Measurements from ENCODE around the gene ZNF544. TPM values are rescaled to one million over a fixed set of nuclear protein-coding genes. Genes with fewer than 3 reads are reported as not detected.

The ZNF544 gene
- total and polyA plus RNA-seq, 7 experiments from 2014 or later: 19.7 to 60.7 (median 30.8) TPM

DNA sequence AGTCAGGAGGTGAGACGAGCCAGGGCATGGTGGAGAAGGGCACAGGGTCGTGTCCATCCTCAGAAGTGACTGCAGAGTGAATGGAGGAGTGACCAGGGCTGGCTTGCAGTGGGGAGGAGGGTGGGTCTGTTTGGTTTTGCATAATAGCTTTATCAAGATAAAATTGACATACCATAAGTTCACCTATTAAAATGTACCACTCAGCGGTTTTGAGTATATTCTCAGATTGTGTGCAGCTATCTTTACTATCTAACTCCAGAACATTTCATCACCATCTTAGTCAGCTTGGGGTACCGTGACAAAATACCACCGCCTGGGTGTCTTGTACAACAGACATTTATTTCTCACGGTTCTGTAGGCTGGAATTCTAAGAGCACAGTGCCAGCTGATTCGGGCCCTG lies 63.2 kb downstream of the ZNF544 start:
- no peaks in the 10 kb centered on the region for H3K27me3 Mint-ChIP-seq
- peaks cover 41 to 92% (median 79%) of the 10 kb centered on the region in 5 donors for H3K36me3 Mint-ChIP-seq
- H3K36me3 ChIP-seq (ENCODE audit: control insufficient read depth in 2 of 3, insufficient read depth in 3 of 3, low read length in 3 of 3): peaks cover 21 to 88% (median 28%) of the 10 kb centered on the region in 3 experiments
- peaks cover 0 to 7% (median 0%) of the 10 kb centered on the region in 7 donors for H3K4me1 Mint-ChIP-seq
- ChIA-PET CTCF (no interaction called here), POLR2A (no interaction called here)
- no peak for DNase-seq
- H3K9me3 Mint-ChIP-seq: peaks cover 3 to 70% (median 36%) of the 10 kb centered on the region in 11 donors
- H3K27me3 ChIP-seq (ENCODE audit: control insufficient read depth in 2 of 2, insufficient read depth in 2 of 2, low read length in 2 of 2): no peaks in the 10 kb centered on the region
- H3K4me3 Mint-ChIP-seq: no peak overlapping the region
- H3K4me3 ChIP-seq (ENCODE audit: low read length): no peak overlapping the region
- H3K27ac ChIP-seq (ENCODE audit: low read depth, low read length): no peak overlapping the region
- no peak for ATAC-seq
- peaks cover 0 to 39% (median 6%) of the 10 kb centered on the region in 3 experiments for H3K9me3 ChIP-seq (ENCODE audit: control insufficient read depth in 2 of 3, low read length in 3 of 3)
- no peak overlapping the region for H3K27ac Mint-ChIP-seq
- intact Hi-C loops (cut with micrococcal nuclease): no loop called here
- H3K4me1 ChIP-seq (ENCODE audit: control insufficient read depth in 2 of 2, insufficient read depth in 2 of 2, low read length in 2 of 2): no peaks in the 10 kb centered on the region

DNA sequence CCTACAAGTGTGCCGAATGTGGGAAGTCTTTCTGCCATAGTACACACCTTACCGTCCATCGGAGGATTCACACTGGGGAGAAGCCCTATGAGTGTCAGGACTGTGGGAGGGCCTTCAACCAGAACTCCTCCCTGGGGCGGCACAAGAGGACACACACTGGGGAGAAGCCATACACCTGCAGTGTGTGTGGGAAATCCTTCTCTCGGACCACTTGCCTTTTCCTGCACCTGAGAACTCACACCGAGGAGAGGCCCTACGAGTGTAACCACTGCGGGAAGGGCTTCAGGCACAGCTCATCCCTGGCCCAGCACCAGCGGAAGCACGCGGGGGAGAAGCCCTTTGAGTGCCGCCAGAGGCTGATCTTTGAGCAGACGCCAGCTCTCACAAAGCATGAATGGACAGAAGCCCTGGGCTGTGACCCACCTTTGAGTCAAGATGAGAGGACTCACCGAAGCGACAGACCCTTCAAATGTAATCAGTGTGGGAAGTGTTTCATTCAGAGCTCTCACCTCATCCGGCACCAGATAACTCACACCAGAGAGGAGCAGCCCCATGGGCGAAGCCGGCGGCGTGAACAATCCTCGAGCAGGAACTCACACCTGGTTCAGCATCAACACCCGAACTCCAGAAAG lies 66.1 kb downstream of the ZNF544 start:
- Mint-ChIP-seq H3K36me3 (peaks cover 36 to 82% (median 73%) of the 10 kb centered on the region in 5 donors), H3K9me3 (peaks cover 0 to 79% (median 42%) of the 10 kb centered on the region in 11 donors), H3K27me3 (no peaks in the 10 kb centered on the region), H3K27ac (no peak overlapping the region), H3K4me3 (no peak overlapping the region), H3K4me1 (peaks cover 0 to 7% (median 0%) of the 10 kb centered on the region in 7 donors)
- DNase-seq (no peak), ATAC-seq (no peak)
- ChIA-PET CTCF (no interaction called here), POLR2A (no interaction called here)
- no peak overlapping the region for H3K27ac ChIP-seq (ENCODE audit: low read depth, low read length)
- no peaks in the 10 kb centered on the region for H3K27me3 ChIP-seq (ENCODE audit: control insufficient read depth in 2 of 2, insufficient read depth in 2 of 2, low read length in 2 of 2)
- intact Hi-C loops (cut with micrococcal nuclease): no loop called here
- H3K4me3 ChIP-seq (ENCODE audit: low read length): no peak overlapping the region
- peaks cover 10 to 71% (median 14%) of the 10 kb centered on the region in 3 experiments for H3K36me3 ChIP-seq (ENCODE audit: control insufficient read depth in 2 of 3, insufficient read depth in 3 of 3, low read length in 3 of 3)
- H3K4me1 ChIP-seq (ENCODE audit: control insufficient read depth in 2 of 2, insufficient read depth in 2 of 2, low read length in 2 of 2): no peaks in the 10 kb centered on the region
- peaks cover 0 to 43% (median 6%) of the 10 kb centered on the region in 3 experiments for H3K9me3 ChIP-seq (ENCODE audit: control insufficient read depth in 2 of 3, low read length in 3 of 3)

DNA sequence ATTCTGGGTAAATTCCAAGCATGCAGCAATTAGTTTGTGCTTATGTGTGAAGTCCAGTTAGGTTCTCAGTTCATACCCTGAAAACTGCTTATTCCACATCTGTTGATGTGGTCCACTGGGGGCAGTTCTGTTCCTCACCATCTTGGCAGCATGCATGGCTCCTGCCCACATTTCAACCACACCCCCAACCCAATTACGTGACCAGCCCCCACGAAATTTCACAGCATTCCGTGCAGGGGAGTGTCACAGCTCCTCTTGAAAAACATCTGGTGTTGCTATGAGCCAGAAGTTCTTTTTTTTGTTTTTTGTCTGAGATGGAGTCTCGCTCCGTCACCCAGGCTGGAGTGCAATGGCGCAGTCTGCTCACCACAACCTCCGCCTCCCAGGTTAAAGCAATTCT lies 67.4 kb downstream of the ZNF544 start:
- peaks cover 0 to 42% (median 6%) of the 10 kb centered on the region in 3 experiments for H3K9me3 ChIP-seq (ENCODE audit: control insufficient read depth in 2 of 3, low read length in 3 of 3)
- H3K27me3 Mint-ChIP-seq: no peaks in the 10 kb centered on the region
- no peaks in the 10 kb centered on the region for H3K27me3 ChIP-seq (ENCODE audit: control insufficient read depth in 2 of 2, insufficient read depth in 2 of 2, low read length in 2 of 2)
- POLR2A ChIA-PET: no interaction called here
- H3K4me1 Mint-ChIP-seq: peaks cover 0 to 11% (median 0%) of the 10 kb centered on the region in 7 donors
- intact Hi-C loops (cut with micrococcal nuclease): no loop called here
- no peak for DNase-seq
- no peak for ATAC-seq
- peaks cover 0 to 81% (median 41%) of the 10 kb centered on the region in 11 donors for H3K9me3 Mint-ChIP-seq
- no peak overlapping the region for H3K4me3 ChIP-seq (ENCODE audit: low read length)
- no peak overlapping the region for H3K4me3 Mint-ChIP-seq
- peaks cover 35 to 88% (median 78%) of the 10 kb centered on the region in 5 donors for H3K36me3 Mint-ChIP-seq
- no peak overlapping the region for H3K27ac ChIP-seq (ENCODE audit: low read depth, low read length)
- peaks cover 10 to 76% (median 17%) of the 10 kb centered on the region in 3 experiments for H3K36me3 ChIP-seq (ENCODE audit: control insufficient read depth in 2 of 3, insufficient read depth in 3 of 3, low read length in 3 of 3)
- H3K27ac Mint-ChIP-seq: no peak overlapping the region
- CTCF ChIA-PET: no interaction called here
- no peaks in the 10 kb centered on the region for H3K4me1 ChIP-seq (ENCODE audit: control insufficient read depth in 2 of 2, insufficient read depth in 2 of 2, low read length in 2 of 2)

DNA sequence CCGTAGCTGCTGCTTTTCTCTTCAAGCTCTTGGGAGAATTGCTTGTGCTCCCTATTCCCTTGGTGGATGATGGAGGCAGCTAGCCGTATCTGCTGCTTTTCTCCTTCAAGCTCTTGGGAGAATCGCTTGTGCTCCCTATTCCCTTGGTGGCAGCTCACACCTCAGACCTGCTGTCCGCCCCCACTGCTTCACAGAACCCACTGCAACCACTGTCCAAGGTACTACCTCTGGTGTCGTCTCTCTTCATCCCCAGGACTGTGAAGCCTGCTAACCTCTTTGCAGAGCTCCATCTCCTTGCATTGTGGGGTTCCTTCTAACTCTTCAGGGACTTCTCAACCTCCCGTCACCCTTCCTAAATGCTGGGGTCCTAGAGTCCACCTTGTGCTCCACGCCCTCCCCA lies 71.9 kb downstream of the ZNF544 start:
- Mint-ChIP-seq H3K36me3 (peaks cover 3 to 75% (median 54%) of the 10 kb centered on the region in 5 donors), H3K27me3 (no peaks in the 10 kb centered on the region), H3K4me1 (peaks cover 11 to 18% (median 17%) of the 10 kb centered on the region in 7 donors), H3K27ac (peak overlapping the region in 1 of 9 donors; percentile 17), H3K4me3 (no peak overlapping the region), H3K9me3 (peaks cover 0 to 37% (median 8%) of the 10 kb centered on the region in 11 donors)
- peaks cover 0 to 34% (median 4%) of the 10 kb centered on the region in 3 experiments for H3K36me3 ChIP-seq (ENCODE audit: control insufficient read depth in 2 of 3, insufficient read depth in 3 of 3, low read length in 3 of 3)
- ChIA-PET CTCF (no interaction called here), POLR2A (interaction anchor here (0.5 to 1.4 kb wide), 4 partner anchors 13 to 62 kb away, joined by 3 to 4 read pairs (median 3); partner anchors contain the start of genes ZNF497, ZNF8 and ZSCAN22)
- DNase-seq (no peak), ATAC-seq (no peak)
- intact Hi-C loops (cut with micrococcal nuclease): no loop called here
- no peak overlapping the region for H3K4me3 ChIP-seq (ENCODE audit: low read length)
- no peaks in the 10 kb centered on the region for H3K27me3 ChIP-seq (ENCODE audit: control insufficient read depth in 2 of 2, insufficient read depth in 2 of 2, low read length in 2 of 2)
- no peak overlapping the region for H3K27ac ChIP-seq (ENCODE audit: low read depth, low read length)
- peaks cover 0 to 4% (median 0%) of the 10 kb centered on the region in 3 experiments for H3K9me3 ChIP-seq (ENCODE audit: control insufficient read depth in 2 of 3, low read length in 3 of 3)
- peaks cover 0 to 7% of the 10 kb centered on the region in 2 donors for H3K4me1 ChIP-seq (ENCODE audit: control insufficient read depth in 2 of 2, insufficient read depth in 2 of 2, low read length in 2 of 2)

DNA sequence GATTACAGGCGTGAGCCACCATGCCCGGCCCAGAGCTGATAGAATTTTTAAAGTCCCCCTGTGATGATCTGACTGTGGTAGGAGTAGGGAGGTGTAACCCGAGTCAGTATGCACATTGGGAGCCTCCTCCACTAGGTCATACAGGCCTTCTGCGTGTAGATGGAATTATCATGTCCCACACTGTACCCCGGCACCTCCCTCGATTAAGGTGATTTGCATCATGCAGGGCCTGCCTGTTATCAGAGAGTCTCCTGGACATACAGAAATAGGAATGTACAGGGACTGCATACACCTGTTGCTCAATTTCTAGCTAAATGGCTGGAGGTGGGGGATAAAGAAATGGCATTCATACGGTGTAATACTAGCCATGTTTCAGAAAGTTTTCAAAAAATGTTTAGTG lies 75.5 kb downstream of the ZNF544 start:
- Mint-ChIP-seq H3K36me3 (peaks cover 7 to 82% (median 59%) of the 10 kb centered on the region in 5 donors), H3K4me1 (peaks cover 30 to 53% (median 49%) of the 10 kb centered on the region in 7 donors), H3K4me3 (peak overlapping the region; percentile 94 to 100 (median 98)), H3K27ac (peak overlapping the region; percentile 98 to 100 (median 99)), H3K27me3 (no peaks in the 10 kb centered on the region), H3K9me3 (peaks cover 0 to 23% (median 6%) of the 10 kb centered on the region in 11 donors)
- intact Hi-C loops (cut with micrococcal nuclease): loop anchor here in 1 of 2 donors (2.0 kb wide), 1 partner anchor 163 kb away; the partner anchor contains the start of gene ZNF324
- Histone ChIP-seq H3K36me3 (ENCODE audit: control insufficient read depth in 2 of 3, insufficient read depth in 3 of 3, low read length in 3 of 3) (peaks cover 0 to 42% (median 4%) of the 10 kb centered on the region in 3 experiments), H3K9me3 (ENCODE audit: control insufficient read depth in 2 of 3, low read length in 3 of 3) (no peaks in the 10 kb centered on the region), H3K27ac (ENCODE audit: low read depth, low read length) (peak overlapping the region; percentile 91), H3K4me3 (ENCODE audit: low read length) (peak overlapping the region; percentile 69), H3K4me1 (ENCODE audit: control insufficient read depth in 2 of 2, insufficient read depth in 2 of 2, low read length in 2 of 2) (peaks cover 14 to 20% of the 10 kb centered on the region in 2 donors), H3K27me3 (ENCODE audit: control insufficient read depth in 2 of 2, insufficient read depth in 2 of 2, low read length in 2 of 2) (no peaks in the 10 kb centered on the region)
- ATAC-seq (no peak), DNase-seq (no peak)
- ChIA-PET CTCF (no interaction called here), POLR2A (interaction anchor here (0.5 to 4.0 kb wide), 10 partner anchors 18 to 597 kb away, joined by 3 to 21 read pairs (median 4); partner anchors contain the start of genes TRIM28, ZNF497, ZNF584 and ZNF8)

DNA sequence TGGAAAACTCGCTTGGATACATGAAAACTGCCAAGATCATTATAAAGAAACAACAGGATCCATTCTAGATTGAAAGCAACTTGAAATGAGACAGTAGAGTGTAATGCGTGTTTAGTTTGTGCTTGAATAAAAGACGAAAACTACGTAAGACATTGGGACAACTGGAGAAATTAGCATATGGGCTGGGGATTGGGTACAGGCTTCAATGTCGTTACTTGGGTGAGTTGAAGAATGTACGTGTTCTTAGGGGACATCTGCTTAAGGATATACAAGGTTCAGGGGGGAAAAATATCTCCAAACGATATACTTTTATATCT lies 76.0 kb downstream of the ZNF544 start:
- Histone ChIP-seq H3K36me3 (ENCODE audit: control insufficient read depth in 2 of 3, insufficient read depth in 3 of 3, low read length in 3 of 3) (peaks cover 0 to 44% (median 4%) of the 10 kb centered on the region in 3 experiments), H3K4me3 (ENCODE audit: low read length) (peak overlapping the region; percentile 69), H3K9me3 (ENCODE audit: control insufficient read depth in 2 of 3, low read length in 3 of 3) (no peaks in the 10 kb centered on the region), H3K27ac (ENCODE audit: low read depth, low read length) (peak overlapping the region; percentile 91), H3K27me3 (ENCODE audit: control insufficient read depth in 2 of 2, insufficient read depth in 2 of 2, low read length in 2 of 2) (no peaks in the 10 kb centered on the region), H3K4me1 (ENCODE audit: control insufficient read depth in 2 of 2, insufficient read depth in 2 of 2, low read length in 2 of 2) (peaks cover 14 to 20% of the 10 kb centered on the region in 2 donors)
- CTCF ChIA-PET: no interaction called here
- H3K4me3 Mint-ChIP-seq: peak overlapping the region; percentile 94 to 100 (median 98)
- POLR2A ChIA-PET: interaction anchor here (0.7 to 4.0 kb wide), 8 partner anchors 19 to 121 kb away, joined by 3 to 21 read pairs (median 4); partner anchors contain the start of genes ZNF497, ZNF584 and ZNF8
- no peaks in the 10 kb centered on the region for H3K27me3 Mint-ChIP-seq
- peaks cover 11 to 84% (median 63%) of the 10 kb centered on the region in 5 donors for H3K36me3 Mint-ChIP-seq
- ATAC-seq (no peak), DNase-seq (no peak)
- peaks cover 0 to 25% (median 5%) of the 10 kb centered on the region in 11 donors for H3K9me3 Mint-ChIP-seq
- intact Hi-C loops (cut with micrococcal nuclease): loop anchor here (1.0 to 5.0 kb wide), 24 partner anchors 22 to 1064 kb away; partner anchors contain the start of genes TRAPPC2B (in 2 of the 2), ZNF132 (in 2 of the 2), ZNF274 (in 2 of the 2) and ZNF497 (in 2 of the 2)
- peaks cover 33 to 58% (median 54%) of the 10 kb centered on the region in 7 donors for H3K4me1 Mint-ChIP-seq
- peak overlapping the region; percentile 98 to 100 (median 99) for H3K27ac Mint-ChIP-seq
